Measurements from ENCODE around the gene SRD5A3.

Gene SRD5A3

DNA sequence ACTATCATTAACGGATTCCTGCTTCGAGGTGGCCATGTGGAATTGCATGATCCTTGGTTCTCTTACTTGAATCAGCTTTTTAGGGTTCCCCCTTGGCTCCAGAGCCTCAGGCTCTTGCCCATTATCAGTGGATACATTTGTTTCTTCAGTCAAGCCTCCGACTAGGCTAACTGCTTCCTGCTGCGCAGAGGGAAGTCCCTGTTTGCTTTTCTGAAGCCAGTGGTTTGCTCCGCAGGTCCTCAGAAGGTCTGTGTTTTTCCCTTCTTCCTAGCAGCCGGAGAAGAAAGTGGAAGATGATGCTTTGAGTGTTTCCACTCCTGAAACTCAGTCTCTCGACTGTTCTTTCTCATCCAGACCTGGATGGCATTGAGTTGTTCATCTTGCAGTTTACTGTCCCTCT is 20.6 kb downstream of the SRD5A3 start:
- TF ChIP-seq SPI1 (IDR thresholded peaks at IDR 0.05; ENCODE audit: low read depth, low read length), result no peak
- no peak for TF ChIP-seq TAF1 (IDR thresholded peaks at IDR 0.05; ENCODE audit: low read depth, low read length)
- DNase-seq (ENCODE audit: insufficient read length, low spot score), result no peak
- FAIRE-seq, result no peak

- no peak for TF ChIP-seq POLR2AphosphoS5 (IDR thresholded peaks at IDR 0.05; ENCODE audit: low read depth, low read length)
- TF ChIP-seq POLR2A (IDR thresholded peaks at IDR 0.05; ENCODE audit: low read depth, low read length), result no peak
- TF ChIP-seq SPI1 (IDR thresholded peaks at IDR 0.05; ENCODE audit: low read depth, low read length), result no peak
- TF ChIP-seq TAF1 (IDR thresholded peaks at IDR 0.05; ENCODE audit: low read depth, low read length), result no peak
- TF ChIP-seq POU2F2 (IDR thresholded peaks at IDR 0.05; ENCODE audit: low read depth, low read length), result no peak
- no peak for TF ChIP-seq PAX5 (IDR thresholded peaks at IDR 0.05; ENCODE audit: insufficient read depth, low read length, severe bottlenecking)
- no peak for FAIRE-seq
- no peak for DNase-seq (ENCODE audit: insufficient read length, low spot score)
These were observed 21.2 kb downstream of the SRD5A3 start for GRCh38 chr4:55367084-55367722.

- FAIRE-seq, result no peak
- DNase-seq (ENCODE audit: insufficient read length, low spot score), result no peak
- TF ChIP-seq POLR2AphosphoS5 (IDR thresholded peaks at IDR 0.05; ENCODE audit: low read depth, low read length) (no peak), TAF1 (IDR thresholded peaks at IDR 0.05; ENCODE audit: low read depth, low read length) (no peak), POLR2A (IDR thresholded peaks at IDR 0.05; ENCODE audit: low read depth, low read length) (no peak), PAX5 (IDR thresholded peaks at IDR 0.05; ENCODE audit: insufficient read depth, low read length, severe bottlenecking) (no peak), SPI1 (IDR thresholded peaks at IDR 0.05; ENCODE audit: low read depth, low read length) (no peak), POU2F2 (IDR thresholded peaks at IDR 0.05; ENCODE audit: low read depth, low read length) (no peak)
These were observed 23.9 kb downstream of the SRD5A3 start for GRCh38 chr4:55369968-55370367.

- no peak for FAIRE-seq
- TF ChIP-seq POLR2A (IDR thresholded peaks at IDR 0.05; ENCODE audit: low read depth, low read length) (no peak), PAX5 (IDR thresholded peaks at IDR 0.05; ENCODE audit: insufficient read depth, low read length, severe bottlenecking) (no peak), POU2F2 (IDR thresholded peaks at IDR 0.05; ENCODE audit: low read depth, low read length) (no peak), SPI1 (IDR thresholded peaks at IDR 0.05; ENCODE audit: low read depth, low read length) (no peak), TAF1 (IDR thresholded peaks at IDR 0.05; ENCODE audit: low read depth, low read length) (no peak), POLR2AphosphoS5 (IDR thresholded peaks at IDR 0.05; ENCODE audit: low read depth, low read length) (no peak)
- DNase-seq (ENCODE audit: insufficient read length, low spot score), result no peak
These were observed 26.2 kb downstream of the SRD5A3 start for GRCh38 chr4:55372259-55372658.

DNA sequence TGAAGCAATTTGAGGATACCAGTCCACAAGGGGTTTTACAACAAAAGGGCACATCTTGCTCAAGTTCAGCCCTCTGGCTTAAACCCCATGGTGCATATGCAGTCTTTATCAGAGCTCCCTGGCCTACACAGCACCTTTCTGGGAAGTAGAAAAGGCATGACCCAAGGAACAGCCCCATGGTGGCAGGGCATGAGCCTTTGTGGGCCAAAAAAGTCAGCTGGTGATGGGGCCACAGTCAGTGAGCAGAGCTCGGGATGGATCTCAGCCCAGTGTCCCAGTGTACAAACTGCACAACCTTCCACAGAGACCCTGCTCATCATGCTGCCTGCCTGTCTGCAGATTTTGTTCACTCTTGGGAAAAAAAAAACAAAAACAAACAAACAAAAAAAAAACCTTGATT is 27.4 kb downstream of the SRD5A3 start:
- no peak for DNase-seq (ENCODE audit: insufficient read length, low spot score)
- TF ChIP-seq POLR2A (IDR thresholded peaks at IDR 0.05; ENCODE audit: low read depth, low read length) (no peak), SPI1 (IDR thresholded peaks at IDR 0.05; ENCODE audit: low read depth, low read length) (no peak)
- FAIRE-seq, result no peak

GRCh38 chr4:55376698-55377097 is 30.7 kb downstream of the SRD5A3 start:
- FAIRE-seq (no peak), DNase-seq (ENCODE audit: insufficient read length, low spot score) (no peak)
- no peak for TF ChIP-seq TAF1 (IDR thresholded peaks at IDR 0.05; ENCODE audit: low read depth, low read length)
- no peak for TF ChIP-seq POU2F2 (IDR thresholded peaks at IDR 0.05; ENCODE audit: low read depth, low read length)
- no peak for TF ChIP-seq SPI1 (IDR thresholded peaks at IDR 0.05; ENCODE audit: low read depth, low read length)
- TF ChIP-seq PAX5 (IDR thresholded peaks at IDR 0.05; ENCODE audit: insufficient read depth, low read length, severe bottlenecking), result no peak
- TF ChIP-seq POLR2AphosphoS5 (IDR thresholded peaks at IDR 0.05; ENCODE audit: low read depth, low read length), result no peak
- TF ChIP-seq POLR2A (IDR thresholded peaks at IDR 0.05; ENCODE audit: low read depth, low read length), result no peak

DNA sequence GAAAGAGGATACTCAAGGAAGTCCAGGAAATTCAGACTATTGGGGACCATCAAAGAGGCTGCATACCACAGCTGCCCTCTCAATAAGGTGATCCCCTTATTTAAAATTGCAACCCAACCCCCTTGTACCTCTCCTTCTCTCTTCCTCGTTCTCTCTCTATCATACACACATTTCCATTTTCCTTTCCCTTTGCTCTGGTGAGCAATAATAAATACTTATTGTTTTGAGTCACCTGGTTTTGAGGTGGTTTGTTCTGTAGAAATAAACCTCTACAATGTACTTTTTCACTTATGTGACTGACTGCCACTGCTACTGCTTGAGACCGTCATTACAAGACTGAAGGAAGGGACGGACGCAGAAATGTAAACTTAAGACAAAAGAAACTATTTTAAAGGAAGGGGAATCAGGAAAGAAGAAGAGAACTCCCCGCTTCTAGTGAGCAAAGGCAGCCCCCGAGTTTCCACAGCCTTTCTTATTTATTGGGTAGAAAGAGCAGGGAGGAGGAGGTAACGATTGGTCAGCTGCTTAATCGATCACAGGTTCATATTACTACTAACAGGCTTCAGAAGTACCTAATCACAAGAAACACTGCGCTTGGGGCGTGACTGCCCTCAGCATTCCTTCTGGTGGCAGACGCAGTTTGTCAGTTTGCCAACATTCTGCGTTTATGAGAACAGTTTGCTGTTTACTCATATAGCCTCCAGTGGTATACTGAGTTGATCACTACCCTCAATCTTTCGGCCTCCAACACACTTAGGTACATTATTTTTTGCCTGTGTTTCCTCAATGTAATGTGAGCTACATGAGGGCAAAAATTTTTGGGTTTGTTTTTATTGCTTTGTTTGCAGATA is 32.8 kb downstream of the SRD5A3 start:
- DNase-seq (ENCODE audit: insufficient read length, low spot score) (no peak), FAIRE-seq (no peak)
- no peak for TF ChIP-seq POLR2A (IDR thresholded peaks at IDR 0.05; ENCODE audit: low read depth, low read length)
- no peak for TF ChIP-seq POU2F2 (IDR thresholded peaks at IDR 0.05; ENCODE audit: low read depth, low read length)
- TF ChIP-seq SPI1 (IDR thresholded peaks at IDR 0.05; ENCODE audit: low read depth, low read length), result no peak
- no peak for TF ChIP-seq TAF1 (IDR thresholded peaks at IDR 0.05; ENCODE audit: low read depth, low read length)
- TF ChIP-seq PAX5 (IDR thresholded peaks at IDR 0.05; ENCODE audit: insufficient read depth, low read length, severe bottlenecking), result no peak
- no peak for TF ChIP-seq POLR2AphosphoS5 (IDR thresholded peaks at IDR 0.05; ENCODE audit: low read depth, low read length)

DNA sequence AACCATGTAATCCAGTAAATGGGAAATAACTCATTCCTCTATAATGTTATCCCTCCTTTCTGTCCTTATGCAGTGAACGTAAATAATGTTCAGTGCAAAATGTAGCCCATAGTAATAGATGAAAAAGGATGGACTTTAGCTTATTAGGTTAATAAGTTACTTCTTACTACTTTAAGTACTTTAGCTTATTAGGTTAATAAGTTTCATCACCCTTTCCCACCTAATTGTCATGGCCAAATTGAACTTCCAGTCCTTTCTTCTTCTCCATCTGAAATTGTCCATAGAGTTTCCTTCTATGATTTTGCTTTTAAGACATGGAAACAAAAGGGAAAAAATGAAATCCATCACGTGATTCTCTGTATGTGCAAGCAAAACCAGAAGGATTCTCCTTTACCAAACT is 34.5 kb downstream of the SRD5A3 start:
- DNase-seq (ENCODE audit: insufficient read length, low spot score) (no peak), FAIRE-seq (no peak)
- no peak for TF ChIP-seq SPI1 (IDR thresholded peaks at IDR 0.05; ENCODE audit: low read depth, low read length)
- TF ChIP-seq POLR2AphosphoS5 (IDR thresholded peaks at IDR 0.05; ENCODE audit: low read depth, low read length), result no peak
- no peak for TF ChIP-seq POU2F2 (IDR thresholded peaks at IDR 0.05; ENCODE audit: low read depth, low read length)
- no peak for TF ChIP-seq POLR2A (IDR thresholded peaks at IDR 0.05; ENCODE audit: low read depth, low read length)
- no peak for TF ChIP-seq PAX5 (IDR thresholded peaks at IDR 0.05; ENCODE audit: insufficient read depth, low read length, severe bottlenecking)

GRCh38 chr4:55381502-55381901 is 35.5 kb downstream of the SRD5A3 start:
- TF ChIP-seq SPI1 (IDR thresholded peaks at IDR 0.05; ENCODE audit: low read depth, low read length), result no peak
- DNase-seq (ENCODE audit: insufficient read length, low spot score) (no peak), FAIRE-seq (no peak)

DNA sequence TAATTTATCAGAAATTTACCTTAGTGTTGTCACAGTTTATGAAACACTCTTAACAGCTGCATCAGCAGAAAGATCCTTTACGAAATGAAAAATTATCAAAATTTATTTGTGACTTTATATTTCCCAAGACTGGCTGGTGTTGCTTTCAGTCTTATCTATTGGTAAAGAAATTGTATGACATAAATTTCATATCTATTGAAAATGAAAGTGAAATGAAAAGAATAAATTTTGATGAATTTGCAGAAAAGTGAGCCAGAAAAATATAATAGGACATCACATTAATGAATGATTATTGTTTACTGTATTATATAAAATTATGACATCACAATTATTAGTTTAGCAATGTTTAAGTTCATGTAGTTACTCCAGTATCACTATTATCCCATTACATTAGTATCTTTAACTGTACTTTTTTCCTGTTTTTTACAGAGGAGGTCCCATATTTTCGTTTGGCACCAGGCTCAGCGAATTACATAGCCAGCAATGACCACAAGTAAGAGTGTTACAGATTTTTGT is 36.5 kb downstream of the SRD5A3 start:
- TF ChIP-seq PAX5 (IDR thresholded peaks at IDR 0.05; ENCODE audit: insufficient read depth, low read length, severe bottlenecking) (no peak), SPI1 (IDR thresholded peaks at IDR 0.05; ENCODE audit: low read depth, low read length) (no peak), POLR2AphosphoS5 (IDR thresholded peaks at IDR 0.05; ENCODE audit: low read depth, low read length) (no peak), TAF1 (IDR thresholded peaks at IDR 0.05; ENCODE audit: low read depth, low read length) (no peak), POLR2A (IDR thresholded peaks at IDR 0.05; ENCODE audit: low read depth, low read length) (no peak), POU2F2 (IDR thresholded peaks at IDR 0.05; ENCODE audit: low read depth, low read length) (no peak)
- no peak for FAIRE-seq
- no peak for DNase-seq (ENCODE audit: insufficient read length, low spot score)

Data from GM12891 (cell line).